Esophagus squamous epithelium (tissue), 5 donors: ENCODE results near the gene SERPINA4. TPM values are rescaled to one million over a fixed set of nuclear protein-coding genes. Genes with fewer than 3 reads are reported as not detected.

Source experiments
- DNase-seq: peaks from one replicate; lab custom pipeline; 2025; lab: John Stamatoyannopoulos, UW
- H3K27ac ChIP-seq, 4 donors: fragments of 200-600 bp; sonication (generic); one replicate each; pipeline ENCODE4 v1.5.1; 2016 to 2019; ENCODE audit warnings: mild to moderate bottlenecking in 1 of 4
- H3K27me3 ChIP-seq, 4 donors: fragments of 200-600 bp; sonication (generic); 1 replicate in 3 of 4; 2 replicates in 1 of 4; pipeline versions ENCODE4 v1.5.1 to v1.6.0; 2017 to 2021; ENCODE audit warnings: antibody characterized with exemption in 1 of 4
- H3K36me3 ChIP-seq, 3 donors: fragments of 200-600 bp; sonication (generic); one replicate each; pipeline ENCODE4 v1.5.1; 2016 to 2019
- H3K4me1 ChIP-seq, 3 donors: fragments of 200-600 bp; sonication (generic); one replicate each; pipeline ENCODE4 v1.5.1; 2017 to 2019
- H3K4me3 ChIP-seq, 4 donors: fragments of 200-600 bp; sonication (generic); 1 replicate in 3 of 4; 2 replicates in 1 of 4; pipeline ENCODE4 v1.5.1; 2016 to 2019; ENCODE audit warnings: mild to moderate bottlenecking in 2 of 4, moderate library complexity in 1 of 4
- H3K9me3 ChIP-seq, 3 donors: fragments of 200-600 bp; sonication (generic); one replicate each; pipeline ENCODE4 v1.5.1; 2016 to 2019
- POLR2A ChIP-seq, 4 donors: fragments of 450-650 bp; IDR thresholded peaks; one replicate each; pipeline ENCODE4 v1.6.1; 2017; ENCODE audit warnings: antibody characterized with exemption in 4 of 4, mild to moderate bottlenecking in 4 of 4, moderate library complexity in 3 of 4
- WGBS, 2 donors: methylation state at CpG; one replicate each; pipeline ENCODE4 v1.1.5; 2018; 5-methylcytosine and 5-hydroxymethylcytosine counted together
- intact Hi-C: fragments of 100-400 bp; cut with DNase I; formaldehyde crosslinking; loops from one replicate; pipeline ENCODE4 v1.15.0; 2022
- total RNA-seq, 4 donors: library from RNA; depleted of rRNA; stranded (reverse); fragments of >200 nt; gene quantifications; one replicate each; pipeline ENCODE4 v1.1.0, GENCODE V29; 2016
- TF ChIP-seq, protein P1 (sequence below), 6 experiments: fragments of 450-650 bp in 4 of 6; fragments of 200-600 bp in 2 of 6; sonication (generic) in 2 of 6; IDR thresholded peaks; one replicate each; pipeline ENCODE4 v1.5.1; 2016 to 2019; ENCODE audit warnings: antibody characterized with exemption in 6 of 6, mild to moderate bottlenecking in 4 of 6, moderate library complexity in 4 of 6
- donor health status: DM: yes; HTN: yes; CAD: no.

Gene SERPINA4
- total RNA-seq, 4 donors from 2014 or later, result not detected

DNA sequence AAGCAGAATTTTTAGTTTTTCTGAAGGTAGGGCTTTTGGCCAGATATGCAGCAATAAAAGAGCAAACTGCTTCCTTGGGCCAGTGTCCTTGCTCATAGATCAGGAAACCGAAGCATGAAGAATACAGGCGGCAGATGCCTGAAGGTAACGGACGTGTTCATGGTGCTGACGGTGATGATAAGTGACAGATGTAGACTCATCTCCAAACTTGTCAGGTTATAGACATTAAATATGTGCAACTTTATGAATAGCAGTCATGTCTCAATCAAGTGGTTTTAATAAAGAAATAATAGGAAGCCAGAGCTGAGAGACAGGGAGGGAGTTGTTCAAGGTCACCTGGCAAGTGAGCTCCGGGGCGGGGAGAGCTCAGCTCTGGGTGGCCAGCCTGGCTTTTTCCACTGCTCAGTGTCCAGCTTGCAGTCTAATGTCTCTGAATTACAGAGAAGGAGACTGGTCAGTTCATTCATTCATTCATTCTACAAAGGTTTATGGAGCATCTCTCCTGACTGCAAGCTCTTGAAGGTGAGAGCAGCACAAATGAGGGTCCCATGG lies 21.0 kb downstream of the SERPINA4 start:
- no peak for DNase-seq
- Histone ChIP-seq H3K27me3 (peaks cover 0 to 15% (median 0%) of the 10 kb centered on the region in 4 donors), H3K36me3 (no peaks in the 10 kb centered on the region), H3K9me3 (no peaks in the 10 kb centered on the region), H3K27ac (no peak overlapping the region), H3K4me3 (no peak overlapping the region), H3K4me1 (no peaks in the 10 kb centered on the region)
- WGBS, 2 donors, result 84 to 85% methylated on average over 7 of the region's 7 CpGs
- intact Hi-C loops, result no loop called here
- TF ChIP-seq, protein P1, sequence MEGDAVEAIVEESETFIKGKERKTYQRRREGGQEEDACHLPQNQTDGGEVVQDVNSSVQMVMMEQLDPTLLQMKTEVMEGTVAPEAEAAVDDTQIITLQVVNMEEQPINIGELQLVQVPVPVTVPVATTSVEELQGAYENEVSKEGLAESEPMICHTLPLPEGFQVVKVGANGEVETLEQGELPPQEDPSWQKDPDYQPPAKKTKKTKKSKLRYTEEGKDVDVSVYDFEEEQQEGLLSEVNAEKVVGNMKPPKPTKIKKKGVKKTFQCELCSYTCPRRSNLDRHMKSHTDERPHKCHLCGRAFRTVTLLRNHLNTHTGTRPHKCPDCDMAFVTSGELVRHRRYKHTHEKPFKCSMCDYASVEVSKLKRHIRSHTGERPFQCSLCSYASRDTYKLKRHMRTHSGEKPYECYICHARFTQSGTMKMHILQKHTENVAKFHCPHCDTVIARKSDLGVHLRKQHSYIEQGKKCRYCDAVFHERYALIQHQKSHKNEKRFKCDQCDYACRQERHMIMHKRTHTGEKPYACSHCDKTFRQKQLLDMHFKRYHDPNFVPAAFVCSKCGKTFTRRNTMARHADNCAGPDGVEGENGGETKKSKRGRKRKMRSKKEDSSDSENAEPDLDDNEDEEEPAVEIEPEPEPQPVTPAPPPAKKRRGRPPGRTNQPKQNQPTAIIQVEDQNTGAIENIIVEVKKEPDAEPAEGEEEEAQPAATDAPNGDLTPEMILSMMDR (IDR thresholded peaks at IDR 0.05), result no peak
- no peak for TF ChIP-seq POLR2A (IDR thresholded peaks at IDR 0.05)

DNA sequence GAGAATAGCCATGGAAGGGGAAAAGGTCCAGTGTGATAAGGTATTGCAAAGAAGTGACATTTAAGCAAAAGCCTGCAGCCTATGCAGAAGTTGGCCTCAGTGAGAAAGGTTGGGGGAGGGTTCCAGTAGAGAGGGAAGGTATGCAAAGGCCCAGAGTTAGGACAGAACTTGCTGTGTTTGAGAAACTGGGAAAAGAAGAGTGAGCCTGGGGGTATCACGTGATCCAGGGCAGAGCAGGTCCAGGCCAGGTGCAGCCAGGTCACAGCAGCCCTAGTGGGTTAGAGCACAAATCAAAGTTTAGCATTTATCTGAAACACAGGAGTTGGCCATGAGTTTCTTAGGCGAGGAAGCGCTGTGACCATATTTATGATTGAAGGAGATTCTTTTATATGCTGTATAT lies 21.6 kb downstream of the SERPINA4 start:
- Histone ChIP-seq H3K4me3 (no peak overlapping the region), H3K27ac (no peak overlapping the region), H3K27me3 (peaks cover 0 to 14% (median 0%) of the 10 kb centered on the region in 4 donors), H3K4me1 (no peaks in the 10 kb centered on the region), H3K9me3 (no peaks in the 10 kb centered on the region), H3K36me3 (no peaks in the 10 kb centered on the region)
- no peak for TF ChIP-seq POLR2A (IDR thresholded peaks at IDR 0.05)
- TF ChIP-seq, protein P1 (IDR thresholded peaks at IDR 0.05), result no peak
- WGBS, 2 donors, result 57 to 67% methylated on average over 3 of the region's 3 CpGs
- no peak for DNase-seq
- intact Hi-C loops, result no loop called here

DNA sequence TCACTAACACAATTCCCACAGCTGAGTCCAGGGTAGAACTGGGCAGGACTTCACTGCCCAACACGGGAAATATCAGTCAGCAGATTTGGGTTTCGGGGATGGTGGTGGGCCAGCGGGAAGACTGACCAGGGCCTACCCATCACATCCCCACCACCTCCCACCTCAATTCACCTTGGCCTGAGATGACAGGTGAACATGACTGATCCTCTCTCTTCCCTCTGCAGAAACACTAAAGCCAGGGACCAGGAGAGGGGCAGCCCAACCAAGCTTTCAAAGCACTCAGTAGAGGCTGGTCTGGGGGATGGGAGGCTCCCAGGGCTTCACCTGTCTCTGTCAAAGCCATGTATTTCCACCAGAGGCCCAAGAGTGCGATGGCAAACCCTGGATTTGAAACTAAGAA lies 22.3 kb downstream of the SERPINA4 start:
- Histone ChIP-seq H3K27ac (no peak overlapping the region), H3K9me3 (no peaks in the 10 kb centered on the region), H3K4me3 (no peak overlapping the region), H3K27me3 (peaks cover 0 to 11% (median 0%) of the 10 kb centered on the region in 4 donors), H3K4me1 (no peaks in the 10 kb centered on the region), H3K36me3 (no peaks in the 10 kb centered on the region)
- TF ChIP-seq, protein P1 (IDR thresholded peaks at IDR 0.05), result no peak
- no peak for TF ChIP-seq POLR2A (IDR thresholded peaks at IDR 0.05)
- WGBS, 2 donors, result 93 to 94% methylated on average over 3 to 4 of the region's 4 CpGs
- no peak for DNase-seq
- intact Hi-C loops, result no loop called here

DNA sequence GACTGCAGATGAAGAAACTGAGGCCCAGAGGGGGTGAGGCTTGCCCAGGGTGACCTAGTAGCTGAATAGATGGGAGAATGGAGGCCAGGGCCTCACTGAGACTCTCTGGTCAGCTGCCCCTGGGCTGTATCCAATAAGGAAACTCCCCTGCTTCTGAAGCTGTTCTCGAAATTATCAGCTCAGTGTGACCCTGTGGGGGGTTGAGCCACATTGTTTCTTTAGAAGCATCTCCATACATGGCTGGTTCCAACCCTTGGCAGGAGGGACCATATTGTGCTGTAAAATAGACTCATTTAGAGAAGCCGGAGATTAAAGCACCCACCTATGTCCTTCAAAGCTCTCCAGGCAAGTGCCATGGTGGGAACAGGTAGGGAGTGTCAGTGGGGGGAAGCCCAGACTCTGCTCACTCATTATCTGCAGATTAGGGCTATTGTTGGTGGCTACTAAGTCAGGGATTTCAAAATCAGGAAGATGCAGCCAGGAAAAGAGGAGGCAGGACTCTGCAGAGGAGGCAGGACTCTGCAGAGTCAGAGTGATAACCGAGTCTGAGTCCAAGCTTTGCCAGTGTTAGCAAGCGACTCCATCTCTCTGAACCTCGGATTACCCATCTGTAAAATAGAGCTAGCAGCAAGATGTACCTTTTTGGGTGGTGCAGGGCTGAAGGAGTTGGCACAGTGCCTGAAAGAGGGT lies 23.5 kb downstream of the SERPINA4 start:
- H3K4me1 ChIP-seq, result no peaks in the 10 kb centered on the region
- intact Hi-C loops, result no loop called here
- DNase-seq, result no peak
- H3K9me3 ChIP-seq, result no peaks in the 10 kb centered on the region
- 70 to 100% methylated on average over 1 to 5 of the region's 5 CpGs for WGBS, 2 donors
- TF ChIP-seq POLR2A (IDR thresholded peaks at IDR 0.05), result no peak
- TF ChIP-seq, protein P1 (IDR thresholded peaks at IDR 0.05), result no peak
- peaks cover 0 to 11% (median 0%) of the 10 kb centered on the region in 4 donors for H3K27me3 ChIP-seq
- no peaks in the 10 kb centered on the region for H3K36me3 ChIP-seq
- H3K4me3 ChIP-seq, result no peak overlapping the region
- no peak overlapping the region for H3K27ac ChIP-seq

DNA sequence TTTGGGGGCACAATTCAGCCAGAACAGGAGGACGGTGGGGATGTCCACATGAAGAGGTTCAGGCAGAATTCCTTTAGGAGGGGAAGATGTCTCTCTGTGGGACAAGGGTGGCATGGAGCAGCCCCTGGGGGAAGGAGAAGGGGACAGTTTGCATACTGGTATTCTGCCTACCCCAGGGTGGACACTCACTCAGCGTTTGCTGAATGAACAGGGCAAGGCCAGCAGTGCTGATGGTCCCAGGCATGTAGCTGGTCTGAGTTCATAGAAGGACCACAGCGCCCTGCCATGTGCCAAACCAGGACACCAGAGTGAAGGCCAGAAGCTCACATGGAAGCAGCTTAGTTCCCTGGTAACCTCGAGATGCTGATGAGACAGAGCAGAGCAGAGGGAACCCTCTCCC lies 25.4 kb downstream of the SERPINA4 start:
- Histone ChIP-seq H3K36me3 (no peaks in the 10 kb centered on the region), H3K27me3 (peaks cover 0 to 4% (median 0%) of the 10 kb centered on the region in 4 donors), H3K9me3 (no peaks in the 10 kb centered on the region), H3K4me1 (no peaks in the 10 kb centered on the region), H3K4me3 (no peak overlapping the region), H3K27ac (no peak overlapping the region)
- DNase-seq, result no peak
- intact Hi-C loops, result no loop called here
- 72 to 83% methylated on average over 2 to 3 of the region's 4 CpGs for WGBS, 2 donors
- TF ChIP-seq, protein P1 (IDR thresholded peaks at IDR 0.05), result no peak
- no peak for TF ChIP-seq POLR2A (IDR thresholded peaks at IDR 0.05)
